Ishikawa (cell line): ENCODE measurements around the gene HS3ST3A1.

ENCODE experiments used
- CEBPB ChIP-seq: IDR thresholded peaks from 2 replicates; pipeline ENCODE4 v1.6.1; 2012
- CREB1 ChIP-seq: IDR thresholded peaks from 2 replicates; pipeline ENCODE4 v1.6.1; 2012; ENCODE audit warnings: low read depth
- EGR1 ChIP-seq: IDR thresholded peaks from 2 replicates; pipeline ENCODE4 v1.6.1; 2012
- EP300 ChIP-seq: IDR thresholded peaks from 2 replicates; pipeline ENCODE4 v1.6.1; 2012; ENCODE audit warnings: borderline replicate concordance
- MAX ChIP-seq: IDR thresholded peaks from 2 replicates; pipeline ENCODE4 v1.6.1; 2012
- NFIC ChIP-seq: IDR thresholded peaks from 2 replicates; pipeline ENCODE4 v1.6.1; 2012
- RAD21 ChIP-seq: IDR thresholded peaks from 2 replicates; pipeline ENCODE4 v1.6.1; 2012; ENCODE audit warnings: low read depth
- REST ChIP-seq: IDR thresholded peaks from 2 replicates; pipeline ENCODE4 v1.6.1; 2012; ENCODE audit warnings: low read depth, mild to moderate bottlenecking
- TAF1 ChIP-seq: IDR thresholded peaks from 2 replicates; pipeline ENCODE4 v1.6.1; 2012; ENCODE audit warnings: low read depth, mild to moderate bottlenecking
- TCF12 ChIP-seq: IDR thresholded peaks from 2 replicates; pipeline ENCODE4 v1.6.1; 2012; ENCODE audit warnings: low read depth
- TEAD4 ChIP-seq: IDR thresholded peaks from 2 replicates; pipeline ENCODE4 v1.6.1; 2012
- USF1 ChIP-seq: IDR thresholded peaks from 2 replicates; pipeline ENCODE4 v1.6.1; 2012
- YY1 ChIP-seq: IDR thresholded peaks from 2 replicates; pipeline ENCODE4 v1.6.1; 2012; ENCODE audit warnings: low read depth
- ZBTB7A ChIP-seq: IDR thresholded peaks from 2 replicates; pipeline ENCODE4 v1.6.1; 2012; ENCODE audit warnings: low read depth

- TF ChIP-seq RAD21 (no peak), EP300 (no peak), TCF12 (no peak), MAX (no peak), CREB1 (no peak), NFIC (no peak), TAF1 (no peak), EGR1 (no peak), YY1 (no peak), REST (no peak), TEAD4 (no peak), USF1 (no peak), ZBTB7A (no peak), CEBPB (no peak)
These were observed 78.6 kb downstream of the HS3ST3A1 start for GRCh38 chr17:13523164-13523563.
